ENCODE measurements around the gene ARID1B.

GRCh38 chr6:156828280-156828703 lies 51.1 kb downstream of the ARID1B start:
- no peak for TF ChIP-seq CTCF (IDR thresholded peaks at IDR 0.05)
- no peak for TF ChIP-seq POLR2A (IDR thresholded peaks at IDR 0.05)
